Fibroblast of the aortic adventitia (primary cell): ENCODE data around the gene TNS3. TPM values are rescaled to one million over a fixed set of nuclear protein-coding genes. Genes with fewer than 3 reads are reported as not detected.

Experiments
- DNase-seq: peaks from one replicate; pipeline ENCODE4 v3.0.0-alpha.2; 2010; ENCODE audit warnings: low read depth
- H3K4me3 ChIP-seq: 2 replicates; pipeline ENCODE4 v1.5.1; 2011; ENCODE audit warnings: low read depth, mild to moderate bottlenecking, control low read depth, low read length, moderate library complexity
- total RNA-seq: library from RNA; depleted of rRNA; stranded (reverse); fragments of >200 nt; gene quantifications from 2 replicates; pipeline ENCODE4 v1.2.3, GENCODE V29; 2012; ENCODE audit warnings: low replicate concordance
- TF ChIP-seq, protein P1 (sequence below): IDR thresholded peaks from 2 replicates; pipeline ENCODE4 v1.5.1; 2011; ENCODE audit warnings: mild to moderate bottlenecking, low read length, control low read depth, inconsistent platforms; ENCODE audit not compliant: insufficient read depth

TNS3 gene
- total RNA-seq, 1 donor: 28.3 TPM

DNA sequence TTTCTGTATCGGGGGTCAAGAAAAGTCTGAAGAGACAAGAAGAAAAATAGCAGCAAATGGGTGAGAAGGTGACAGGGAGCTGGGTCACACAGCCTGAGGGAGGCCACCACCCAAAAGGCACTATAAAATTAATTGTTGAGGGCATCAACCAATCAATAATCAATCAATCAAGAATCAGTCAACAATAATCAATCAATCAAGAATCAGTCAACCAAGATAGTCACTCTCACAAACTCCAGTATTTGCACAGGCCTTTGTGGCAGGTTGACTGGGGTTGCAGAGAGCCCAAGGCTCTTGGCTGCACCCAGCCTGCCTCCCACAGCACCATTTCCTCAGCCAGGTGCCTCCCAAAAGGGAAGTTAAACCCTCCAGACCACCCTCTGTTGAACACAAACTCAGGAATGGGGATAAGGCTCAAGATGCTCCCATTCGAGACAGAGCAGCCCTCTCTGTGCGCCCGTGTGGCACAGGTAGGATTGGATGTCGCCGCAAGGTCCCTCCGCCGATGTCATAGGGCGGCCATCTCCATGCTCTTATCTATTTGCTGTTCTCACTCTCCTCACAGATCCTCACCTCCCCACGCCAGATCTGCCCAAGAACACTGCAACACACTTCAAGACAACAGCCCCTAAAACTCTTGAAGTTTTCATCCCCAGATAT is 64.0 kb downstream of the TNS3 start:
- TF ChIP-seq, protein P1, sequence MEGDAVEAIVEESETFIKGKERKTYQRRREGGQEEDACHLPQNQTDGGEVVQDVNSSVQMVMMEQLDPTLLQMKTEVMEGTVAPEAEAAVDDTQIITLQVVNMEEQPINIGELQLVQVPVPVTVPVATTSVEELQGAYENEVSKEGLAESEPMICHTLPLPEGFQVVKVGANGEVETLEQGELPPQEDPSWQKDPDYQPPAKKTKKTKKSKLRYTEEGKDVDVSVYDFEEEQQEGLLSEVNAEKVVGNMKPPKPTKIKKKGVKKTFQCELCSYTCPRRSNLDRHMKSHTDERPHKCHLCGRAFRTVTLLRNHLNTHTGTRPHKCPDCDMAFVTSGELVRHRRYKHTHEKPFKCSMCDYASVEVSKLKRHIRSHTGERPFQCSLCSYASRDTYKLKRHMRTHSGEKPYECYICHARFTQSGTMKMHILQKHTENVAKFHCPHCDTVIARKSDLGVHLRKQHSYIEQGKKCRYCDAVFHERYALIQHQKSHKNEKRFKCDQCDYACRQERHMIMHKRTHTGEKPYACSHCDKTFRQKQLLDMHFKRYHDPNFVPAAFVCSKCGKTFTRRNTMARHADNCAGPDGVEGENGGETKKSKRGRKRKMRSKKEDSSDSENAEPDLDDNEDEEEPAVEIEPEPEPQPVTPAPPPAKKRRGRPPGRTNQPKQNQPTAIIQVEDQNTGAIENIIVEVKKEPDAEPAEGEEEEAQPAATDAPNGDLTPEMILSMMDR: no peak
- H3K4me3 ChIP-seq: no peak overlapping the region
- DNase-seq: no peak

DNA sequence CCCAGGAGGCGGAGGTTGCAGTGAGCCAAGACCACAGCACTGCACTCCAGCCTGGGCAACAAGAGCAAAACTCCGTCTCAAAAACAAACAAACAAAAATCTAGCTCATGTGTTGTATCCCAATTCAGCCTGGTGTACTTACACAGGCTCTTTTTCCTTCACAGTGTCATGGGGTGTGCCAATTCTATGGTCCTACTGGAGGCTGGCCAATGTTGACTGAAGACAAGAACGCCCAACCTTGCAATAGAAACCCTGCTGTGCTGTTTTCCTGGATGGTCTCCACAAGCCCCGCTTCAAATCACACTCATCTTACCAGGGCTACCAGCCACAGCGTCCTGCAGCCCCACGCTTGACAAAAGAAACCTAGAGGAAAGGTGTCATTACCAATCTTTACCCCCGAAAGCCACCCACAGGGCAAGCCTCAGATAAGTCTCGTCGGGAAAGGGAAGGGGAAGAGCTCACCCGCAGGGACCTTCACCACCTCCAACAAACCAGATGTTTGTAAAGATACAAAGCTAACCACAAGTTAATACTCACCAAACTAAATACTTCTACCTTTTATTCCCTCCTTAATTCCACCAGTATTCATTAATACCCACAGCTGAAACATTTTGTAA is 64.8 kb downstream of the TNS3 start:
- TF ChIP-seq, protein P1: no peak
- peak; percentile 63 for DNase-seq
- H3K4me3 ChIP-seq: no peak overlapping the region

DNA sequence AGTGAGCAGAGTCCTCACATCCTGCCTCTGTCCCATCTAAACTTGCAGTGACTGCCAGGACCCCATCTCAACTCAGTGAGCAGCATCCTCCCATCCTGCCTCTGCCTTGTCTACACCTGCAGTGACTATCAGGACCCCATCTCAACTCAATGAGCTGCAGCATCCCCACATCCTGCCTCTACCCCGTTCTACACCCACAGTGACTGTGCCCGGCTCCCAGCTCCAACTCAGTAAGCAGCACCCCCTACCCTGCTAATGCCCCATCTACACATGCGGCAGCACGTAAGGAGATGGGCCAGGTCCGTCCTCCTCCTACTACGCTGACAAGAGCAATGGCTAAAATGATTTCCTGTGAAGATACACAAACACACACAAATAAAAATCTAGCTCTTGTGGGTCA is 65.5 kb downstream of the TNS3 start:
- TF ChIP-seq, protein P1: no peak
- H3K4me3 ChIP-seq: no peak overlapping the region
- no peak for DNase-seq

DNA sequence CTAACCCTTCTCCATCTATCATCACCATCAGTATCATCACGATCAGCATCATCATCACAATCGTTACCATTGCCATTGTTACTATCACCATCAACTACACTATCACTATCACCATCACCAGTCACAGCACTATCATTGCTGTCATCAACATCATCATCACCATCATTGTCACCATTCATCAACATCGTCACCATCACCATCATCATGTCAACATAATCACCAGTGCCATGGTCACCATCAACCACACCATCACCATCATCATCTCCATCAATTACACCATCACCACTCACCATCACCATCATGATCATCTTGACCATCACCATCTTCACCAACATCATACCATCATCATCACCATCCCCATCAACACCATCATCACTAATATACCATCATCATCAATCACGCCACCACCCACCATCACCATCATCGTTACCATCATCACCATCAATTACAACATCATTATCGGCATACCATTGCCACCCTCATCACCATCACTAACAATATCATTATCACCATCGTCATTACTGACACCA is 66.5 kb downstream of the TNS3 start:
- H3K4me3 ChIP-seq: no peak overlapping the region
- TF ChIP-seq, protein P1: no peak
- DNase-seq: no peak

DNA sequence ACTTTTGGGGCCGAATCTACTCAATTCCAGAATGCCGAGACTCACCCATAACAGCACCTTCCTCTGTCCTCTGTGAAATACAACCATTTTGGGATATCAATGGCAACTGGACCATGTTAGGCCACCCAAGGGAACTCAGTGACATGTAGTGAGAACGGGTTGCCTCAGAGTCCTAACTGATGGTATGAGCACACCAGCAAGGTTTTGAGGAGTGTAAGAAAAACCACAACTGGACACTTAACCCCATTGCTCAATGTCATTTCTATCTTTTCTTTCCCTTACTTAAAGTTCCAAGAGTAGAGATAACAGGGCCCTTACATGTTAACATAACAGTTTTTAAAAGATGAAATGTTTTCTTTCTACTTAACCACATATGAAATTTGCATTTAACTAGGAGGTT is 67.1 kb downstream of the TNS3 start:
- DNase-seq: peak; percentile 53
- TF ChIP-seq, protein P1: no peak
- H3K4me3 ChIP-seq: no peak overlapping the region

DNA sequence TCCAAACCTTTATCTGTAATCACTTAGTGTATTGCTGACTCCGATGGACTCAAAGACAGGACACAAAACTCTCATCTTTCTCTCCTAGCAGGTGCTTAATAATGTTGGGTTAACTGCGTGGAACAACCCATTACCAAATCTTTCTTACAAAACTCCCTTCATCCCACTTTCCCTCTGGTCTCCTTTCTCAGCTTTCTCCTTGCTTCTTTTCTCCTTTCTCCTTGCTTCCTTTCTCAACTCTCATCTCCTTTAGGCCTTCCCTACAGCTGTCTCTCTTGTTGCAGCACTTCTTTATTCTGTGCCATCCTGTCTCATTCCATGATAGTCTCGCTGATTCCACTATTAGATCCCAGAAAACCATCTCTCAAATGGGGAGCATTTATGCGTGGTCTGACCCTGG is 67.5 kb downstream of the TNS3 start:
- TF ChIP-seq, protein P1: no peak
- no peak for DNase-seq
- no peak overlapping the region for H3K4me3 ChIP-seq
